HCT116 (cell line): ENCODE measurements around the gene CROCC. TPM values are rescaled to one million over a fixed set of nuclear protein-coding genes. Genes with fewer than 3 reads are reported as not detected.

Source experiments
- ATAC-seq: fragments of 200-7000 bp; cut with Tn5 transposase; 2 replicates; pipeline ENCODE4 v1.9.1; 2020; ENCODE audit warnings: mild to moderate bottlenecking, moderate library complexity
- BruUV-seq: library from RNA; stranded (reverse); fragments of 400-500 nt; replicated peaks from 2 replicates; lab custom pipeline; 2021; lab: Mats Ljungman, UMichigan
- CTCF ChIA-PET: fragments of 300-600 bp; sonication (Branson Sonifier 250); formaldehyde crosslinking; loops from one replicate; lab custom pipeline; 2021; ENCODE audit warnings: antibody characterized with exemption; lab: Charles Lee
- POLR2A ChIA-PET: fragments of 300-600, 350-600 bp; sonication (Branson Sonifier 250); formaldehyde crosslinking; loops from one replicate; lab custom pipeline; 2021; ENCODE audit warnings: antibody characterized with exemption; lab: Charles Lee
- RAD21 ChIA-PET, 2 experiments: fragments of 300-600 bp; sonication (Branson Sonifier 250); formaldehyde crosslinking; loops; one replicate each; lab custom pipeline; 2023; ENCODE audit warnings: low total read pairs in 2 of 2; ENCODE audit not compliant: uncharacterized antibody in 2 of 2, unreplicated experiment in 2 of 2, low non-redundant PET in 1 of 2; lab: Charles Lee
- DNase-seq: peaks from one replicate; pipeline ENCODE4 v3.0.0-alpha.2; 2010; ENCODE audit warnings: low read depth, low spot score
- H2AFZ ChIP-seq: fragments of 200-600 bp; shearing (Covaris generic), sonication (generic); 2 replicates; pipeline ENCODE4 v1.6.1; 2017; ENCODE audit warnings: low read depth, mixed run types, mixed read lengths, antibody characterized with exemption, low read length; ENCODE audit not compliant: poor library complexity, severe bottlenecking
- H3K27ac ChIP-seq: 2 replicates; pipeline ENCODE4 v1.5.1; 2012; ENCODE audit warnings: low read depth, low read length
- H3K27me3 ChIP-seq: fragments of 200-600 bp; sonication (generic); 2 replicates; pipeline ENCODE4 v1.6.1; 2016; ENCODE audit warnings: mixed run types, low read length, mixed read lengths; ENCODE audit not compliant: insufficient read depth
- H3K36me3 ChIP-seq, 2 experiments: fragments of 200-500 bp in 1 of 2; fragments of 200-600 bp in 1 of 2; sonication (Bioruptor generic) in 1 of 2; sonication (generic) in 1 of 2; 2 replicates each; pipeline versions ENCODE4 v1.5.1 to v1.6.1; 2014 to 2016; ENCODE audit warnings: low read length in 2 of 2, inconsistent platforms in 1 of 2, mixed read lengths in 1 of 2, mixed run types in 1 of 2; ENCODE audit not compliant: insufficient read depth in 2 of 2, control insufficient read depth in 1 of 2
- H3K4me1 ChIP-seq, 2 experiments: fragments of 200-600 bp in 1 of 2; sonication (generic) in 1 of 2; 2 replicates each; pipeline versions ENCODE4 v1.5.1 to v1.6.1; 2012 to 2017; ENCODE audit warnings: low read length in 2 of 2, inconsistent platforms in 1 of 2, mild to moderate bottlenecking in 1 of 2, mixed read lengths in 1 of 2, mixed run types in 1 of 2, moderate library complexity in 1 of 2; ENCODE audit not compliant: insufficient read depth in 2 of 2, control insufficient read depth in 1 of 2
- H3K4me2 ChIP-seq: fragments of 200-600 bp; sonication (generic); 2 replicates; pipeline ENCODE4 v1.6.1; 2017; ENCODE audit warnings: mixed run types, low read length, mixed read lengths
- H3K4me3 ChIP-seq, 2 experiments: fragments of 200-600 bp in 1 of 2; sonication (generic) in 1 of 2; replicated peaks in 1 of 2; 2 replicates each; pipeline ENCODE4 v1.5.1; 2011 to 2016; ENCODE audit warnings: low read length in 2 of 2, control low read depth in 1 of 2, low read depth in 1 of 2, mild to moderate bottlenecking in 1 of 2, mixed read lengths in 1 of 2, mixed run types in 1 of 2
- H3K79me2 ChIP-seq: fragments of 200-600 bp; sonication (generic); 2 replicates; pipeline ENCODE4 v1.6.1; 2017; ENCODE audit warnings: mild to moderate bottlenecking, mixed run types, low read length, moderate library complexity, mixed read lengths; ENCODE audit not compliant: insufficient read depth
- H3K9ac ChIP-seq: fragments of 200-600 bp; sonication (generic); 2 replicates; pipeline ENCODE4 v1.6.1; 2016; ENCODE audit warnings: low read length, mixed read lengths
- H3K9me2 ChIP-seq: fragments of 200-600 bp; sonication (generic), shearing (Covaris generic); 2 replicates; pipeline ENCODE4 v1.6.1; 2017; ENCODE audit warnings: mixed run types, mild to moderate bottlenecking, moderate library complexity; ENCODE audit not compliant: insufficient read depth
- H3K9me3 ChIP-seq, 2 experiments: fragments of 200-500 bp in 1 of 2; fragments of 200-600 bp in 1 of 2; sonication (Bioruptor generic) in 1 of 2; sonication (generic) in 1 of 2; 2 replicates each; pipeline ENCODE4 v1.6.1; 2014 to 2017; ENCODE audit warnings: low read length in 2 of 2, mixed read lengths in 2 of 2, inconsistent platforms in 1 of 2, low read depth in 1 of 2, mild to moderate bottlenecking in 1 of 2, mixed run types in 1 of 2, moderate library complexity in 1 of 2; ENCODE audit not compliant: control insufficient read depth in 1 of 2, insufficient read depth in 1 of 2
- H4K20me1 ChIP-seq: fragments of 200-600 bp; sonication (generic), shearing (Covaris generic); 2 replicates; pipeline ENCODE4 v1.6.1; 2017; ENCODE audit warnings: mixed run types, mild to moderate bottlenecking, moderate library complexity; ENCODE audit not compliant: insufficient read depth
- CBX3 ChIP-seq: IDR thresholded peaks from 2 replicates; pipeline ENCODE4 v1.6.1; 2012; ENCODE audit warnings: low read depth
- EZH2phosphoT487 ChIP-seq: fragments of 200-600 bp; IDR thresholded peaks from 2 replicates; pipeline ENCODE4 v1.6.1; 2018; ENCODE audit warnings: antibody characterized with exemption, borderline replicate concordance
- JUND ChIP-seq: IDR thresholded peaks from 2 replicates; pipeline ENCODE4 v1.6.1; 2012
- POLR2A ChIP-seq: IDR thresholded peaks from 2 replicates; pipeline ENCODE4 v1.7.0; 2011; ENCODE audit warnings: borderline replicate concordance; ENCODE audit not compliant: insufficient read depth, insufficient read length; ENCODE audit errors: extremely low read depth
- POLR2AphosphoS5 ChIP-seq: IDR thresholded peaks from 2 replicates; pipeline ENCODE4 v1.6.1; 2011; ENCODE audit warnings: mild to moderate bottlenecking, low read depth, low read length, moderate library complexity
- SRF ChIP-seq: IDR thresholded peaks from 2 replicates; pipeline ENCODE4 v1.6.1; 2012; ENCODE audit warnings: low read depth
- ZFX ChIP-seq: fragments of 450-650 bp; IDR thresholded peaks from 2 replicates; pipeline ENCODE4 v1.6.1; 2017
- intact Hi-C: fragments of 100-400 bp; cut with micrococcal nuclease; formaldehyde crosslinking; loops from 2 replicates; pipeline ENCODE4 v1.10.0; 2022
- total RNA-seq: library from RNA; stranded (reverse); gene quantifications from one replicate; pipeline ENCODE4 v1.2.1, GENCODE V29; 2021; ENCODE audit not compliant: unreplicated experiment
- TF ChIP-seq, protein P1 (sequence below): IDR thresholded peaks from 2 replicates; pipeline ENCODE4 v1.6.1; 2012; ENCODE audit warnings: low read depth
- TF ChIP-seq, protein P2 (sequence below): IDR thresholded peaks from 2 replicates; pipeline ENCODE4 v1.6.1; 2012

The CROCC gene
- total RNA-seq, 1 experiment from 2014 or later, result 30.1 TPM

DNA sequence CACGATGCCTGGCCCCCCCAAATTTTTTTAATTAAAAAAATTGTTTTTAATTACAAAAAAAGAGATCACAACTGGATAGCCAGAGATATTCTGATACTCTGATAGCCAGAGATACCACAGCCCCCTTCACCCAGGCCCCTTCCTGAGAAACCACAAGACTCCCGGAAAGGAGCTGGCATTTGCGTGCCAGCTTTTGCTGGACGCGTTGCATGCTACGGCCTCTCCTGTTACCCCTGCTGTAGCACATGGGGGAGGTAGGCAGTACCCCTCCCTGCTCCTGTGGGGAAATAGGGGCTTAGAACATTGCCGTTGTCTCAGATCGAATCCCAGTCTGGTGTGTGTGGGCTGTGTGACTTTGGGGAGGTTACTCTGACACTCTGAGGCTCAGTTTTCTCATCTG is 36.0 kb downstream of the CROCC start:
- no peak overlapping the region for H3K4me3 ChIP-seq
- TF ChIP-seq, protein P1, sequence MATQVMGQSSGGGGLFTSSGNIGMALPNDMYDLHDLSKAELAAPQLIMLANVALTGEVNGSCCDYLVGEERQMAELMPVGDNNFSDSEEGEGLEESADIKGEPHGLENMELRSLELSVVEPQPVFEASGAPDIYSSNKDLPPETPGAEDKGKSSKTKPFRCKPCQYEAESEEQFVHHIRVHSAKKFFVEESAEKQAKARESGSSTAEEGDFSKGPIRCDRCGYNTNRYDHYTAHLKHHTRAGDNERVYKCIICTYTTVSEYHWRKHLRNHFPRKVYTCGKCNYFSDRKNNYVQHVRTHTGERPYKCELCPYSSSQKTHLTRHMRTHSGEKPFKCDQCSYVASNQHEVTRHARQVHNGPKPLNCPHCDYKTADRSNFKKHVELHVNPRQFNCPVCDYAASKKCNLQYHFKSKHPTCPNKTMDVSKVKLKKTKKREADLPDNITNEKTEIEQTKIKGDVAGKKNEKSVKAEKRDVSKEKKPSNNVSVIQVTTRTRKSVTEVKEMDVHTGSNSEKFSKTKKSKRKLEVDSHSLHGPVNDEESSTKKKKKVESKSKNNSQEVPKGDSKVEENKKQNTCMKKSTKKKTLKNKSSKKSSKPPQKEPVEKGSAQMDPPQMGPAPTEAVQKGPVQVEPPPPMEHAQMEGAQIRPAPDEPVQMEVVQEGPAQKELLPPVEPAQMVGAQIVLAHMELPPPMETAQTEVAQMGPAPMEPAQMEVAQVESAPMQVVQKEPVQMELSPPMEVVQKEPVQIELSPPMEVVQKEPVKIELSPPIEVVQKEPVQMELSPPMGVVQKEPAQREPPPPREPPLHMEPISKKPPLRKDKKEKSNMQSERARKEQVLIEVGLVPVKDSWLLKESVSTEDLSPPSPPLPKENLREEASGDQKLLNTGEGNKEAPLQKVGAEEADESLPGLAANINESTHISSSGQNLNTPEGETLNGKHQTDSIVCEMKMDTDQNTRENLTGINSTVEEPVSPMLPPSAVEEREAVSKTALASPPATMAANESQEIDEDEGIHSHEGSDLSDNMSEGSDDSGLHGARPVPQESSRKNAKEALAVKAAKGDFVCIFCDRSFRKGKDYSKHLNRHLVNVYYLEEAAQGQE, result no peak
- TF ChIP-seq EZH2phosphoT487 (no peak), POLR2A (no peak), JUND (no peak), POLR2AphosphoS5 (no peak), CBX3 (no peak), SRF (no peak), ZFX (no peak)
- TF ChIP-seq, protein P2, sequence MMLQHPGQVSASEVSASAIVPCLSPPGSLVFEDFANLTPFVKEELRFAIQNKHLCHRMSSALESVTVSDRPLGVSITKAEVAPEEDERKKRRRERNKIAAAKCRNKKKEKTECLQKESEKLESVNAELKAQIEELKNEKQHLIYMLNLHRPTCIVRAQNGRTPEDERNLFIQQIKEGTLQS, result no peak
- no peak overlapping the region for H3K4me2 ChIP-seq
- no peak overlapping the region for H3K9ac ChIP-seq
- no peaks in the 10 kb centered on the region for H3K27me3 ChIP-seq
- intact Hi-C loops, result no loop called here
- H3K4me1 ChIP-seq, result peaks cover 12 to 13% of the 10 kb centered on the region in 2 experiments
- ATAC-seq (no peak), DNase-seq (no peak)
- no peak overlapping the region for H3K27ac ChIP-seq
- RAD21 ChIA-PET, result no interaction called here
- no peaks in the 10 kb centered on the region for H3K79me2 ChIP-seq
- H3K36me3 ChIP-seq, result no peaks in the 10 kb centered on the region
- POLR2A ChIA-PET, result no interaction called here
- no peaks in the 10 kb centered on the region for H3K9me3 ChIP-seq
- H3K9me2 ChIP-seq, result no peaks in the 10 kb centered on the region
- H4K20me1 ChIP-seq, result no peaks in the 10 kb centered on the region
- CTCF ChIA-PET, result no interaction called here
- BruUV-seq, result no TSS peak
- H2AFZ ChIP-seq, result no peak overlapping the region
